Keratinocyte (primary cell): Measurements from ENCODE around the gene NUP98. TPM values are rescaled to one million over a fixed set of nuclear protein-coding genes. Genes with fewer than 3 reads are reported as not detected.

Experiments
- DNase-seq: peaks from one replicate; pipeline ENCODE4 v3.0.0-alpha.2; 2011; ENCODE audit warnings: low read depth, missing footprints, low spot score
- FAIRE-seq: peaks from 2 replicates; lab custom pipeline; 2011; peaks lifted over from hg19 to GRCh38; lab: Jason Lieb, UNC
- H2AFZ ChIP-seq: 2 replicates; pipeline ENCODE4 v1.6.0; 2012; ENCODE audit warnings: low read length, control low read depth, inconsistent platforms; ENCODE audit not compliant: control insufficient read depth
- H3K27ac ChIP-seq: 2 replicates; pipeline ENCODE4 v1.5.1; 2011; ENCODE audit warnings: low read length; ENCODE audit not compliant: control insufficient read depth, insufficient read depth
- H3K27me3 ChIP-seq: 3 replicates; pipeline ENCODE4 v1.6.0; 2011; ENCODE audit warnings: low read length; ENCODE audit not compliant: control insufficient read depth, insufficient read depth; ENCODE audit errors: extremely low read depth
- H3K36me3 ChIP-seq, 2 experiments: 2 replicates in 1 of 2; 3 replicates in 1 of 2; pipeline ENCODE4 v1.5.1; 2011; ENCODE audit warnings: low read length in 2 of 2, mild to moderate bottlenecking in 1 of 2; ENCODE audit not compliant: control insufficient read depth in 2 of 2, insufficient read depth in 2 of 2; ENCODE audit errors: extremely low read depth in 1 of 2
- H3K4me1 ChIP-seq: 3 replicates; pipeline ENCODE4 v1.5.1; 2011; ENCODE audit warnings: low read length; ENCODE audit not compliant: control insufficient read depth, insufficient read depth; ENCODE audit errors: extremely low read depth
- H3K4me2 ChIP-seq: 3 replicates; pipeline ENCODE4 v1.6.0; 2011; ENCODE audit warnings: low read depth, low read length; ENCODE audit not compliant: control insufficient read depth, insufficient read depth; ENCODE audit errors: extremely low read depth
- H3K4me3 ChIP-seq, 3 experiments: fragments of 200-600 bp in 1 of 3; sonication (generic) in 1 of 3; 2 replicates in 2 of 3; 3 replicates in 1 of 3; pipeline ENCODE4 v1.5.1; 2011 to 2016; ENCODE audit warnings: low read length in 3 of 3, mild to moderate bottlenecking in 3 of 3, control low read depth in 2 of 3, inconsistent platforms in 1 of 3, low read depth in 1 of 3, mixed read lengths in 1 of 3, mixed run types in 1 of 3, moderate library complexity in 1 of 3; ENCODE audit not compliant: control insufficient read depth in 2 of 3, insufficient read depth in 2 of 3; ENCODE audit errors: extremely low read depth in 1 of 3
- H3K79me2 ChIP-seq: 2 replicates; pipeline ENCODE4 v1.6.0; 2012; ENCODE audit warnings: low read length; ENCODE audit not compliant: control insufficient read depth, insufficient read depth
- H3K9ac ChIP-seq: 3 replicates; pipeline ENCODE4 v1.6.0; 2011; ENCODE audit warnings: low read length; ENCODE audit not compliant: control insufficient read depth, insufficient read depth; ENCODE audit errors: extremely low read depth
- H3K9me1 ChIP-seq: 3 replicates; pipeline ENCODE4 v1.6.0; 2011; ENCODE audit warnings: low read length; ENCODE audit not compliant: control insufficient read depth, insufficient read depth; ENCODE audit errors: extremely low read depth
- H3K9me3 ChIP-seq: 2 replicates; pipeline ENCODE4 v1.5.1; 2012; ENCODE audit warnings: low read depth, low read length; ENCODE audit not compliant: control insufficient read depth
- H4K20me1 ChIP-seq: 3 replicates; pipeline ENCODE4 v1.6.0; 2011; ENCODE audit warnings: low read length; ENCODE audit not compliant: control insufficient read depth, insufficient read depth; ENCODE audit errors: extremely low read depth
- EZH2 ChIP-seq: IDR thresholded peaks from one replicate; pipeline ENCODE4 v1.6.1; 2012; ENCODE audit warnings: inconsistent platforms, mild to moderate bottlenecking, low read length, moderate library complexity
- dilution Hi-C: fragments of 300-500 bp; cut with MboI; formaldehyde crosslinking; loops from one replicate; pipeline ENCODE4 v1.7.0; 2020; ENCODE audit warnings: low sequenced_read_pairs; ENCODE audit not compliant: extremely low pct_ligation_motif_present
- polyA plus RNA-seq, 5 experiments: library from polyadenylated mRNA; depleted of rRNA in 3 of 5; stranded (reverse) in 3 of 5; stranded (forward) in 1 of 5; unstranded in 1 of 5; fragments of >200 nt; gene quantifications; 1 replicate in 1 of 5; 2 replicates in 3 of 5; 3 replicates in 1 of 5; pipeline versions ENCODE4 v1.2.1 to v1.2.3, GENCODE V29; 2011 to 2012; ENCODE audit warnings: missing spikeins in 2 of 5, low read depth in 1 of 5, low replicate concordance in 1 of 5
- TF ChIP-seq, protein P1 (sequence below), 3 experiments: IDR thresholded peaks in 1 of 3; conservative IDR thresholded peaks in 1 of 3; optimal IDR thresholded peaks in 1 of 3; 2 replicates in 2 of 3; 3 replicates in 1 of 3; pipeline versions ENCODE3 to v1.5.1; 2011; ENCODE audit warnings: low read length in 3 of 3, mild to moderate bottlenecking in 3 of 3, moderate library complexity in 2 of 3, control low read depth in 1 of 3, inconsistent platforms in 1 of 3; ENCODE audit not compliant: insufficient read depth in 2 of 3; ENCODE audit errors: extremely low read depth in 1 of 3

The NUP98 gene
- polyA plus RNA-seq, 1 donor (not counting 4 experiments of a cell fraction or from before 2014, with no cell fraction given), result 66.9 TPM

DNA sequence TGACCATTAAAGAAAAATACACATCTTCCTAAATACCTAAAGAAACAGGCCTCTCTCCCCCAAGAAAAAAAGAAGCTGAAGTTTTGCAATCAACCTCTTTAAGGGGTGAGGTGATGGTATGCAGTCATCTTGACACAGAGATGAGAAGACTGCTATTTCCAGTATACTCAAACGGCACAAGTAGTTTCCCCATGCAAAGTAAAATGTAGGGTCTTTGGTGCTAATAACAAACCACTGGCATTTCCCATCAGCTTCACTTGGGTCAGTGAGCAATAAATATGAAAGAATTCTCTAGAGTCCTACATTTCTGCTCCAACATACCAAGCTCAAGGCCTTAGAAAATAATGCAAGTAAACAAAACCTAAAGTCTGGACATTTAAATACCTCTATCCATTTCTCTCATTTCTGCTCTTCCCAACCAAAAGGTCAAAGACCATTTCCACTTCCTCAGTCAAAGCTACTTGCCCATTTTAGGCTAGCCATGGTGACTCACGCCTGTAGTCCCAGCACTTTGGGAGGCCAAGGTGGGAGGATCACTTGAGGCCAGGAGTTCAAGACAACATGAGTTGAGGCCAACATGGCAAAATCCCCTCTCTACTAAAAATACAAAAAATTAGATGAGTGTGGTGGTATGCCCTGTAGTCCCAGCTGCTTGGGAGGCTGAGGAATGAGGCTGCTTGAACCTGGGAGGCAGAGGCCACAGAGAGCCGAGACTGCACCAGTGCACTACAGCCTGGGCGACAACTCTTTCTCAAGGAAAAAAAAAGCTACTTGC, 86.7 kb downstream of the NUP98 start:
- no peak for FAIRE-seq
- dilution Hi-C loops, result no loop called here

DNA sequence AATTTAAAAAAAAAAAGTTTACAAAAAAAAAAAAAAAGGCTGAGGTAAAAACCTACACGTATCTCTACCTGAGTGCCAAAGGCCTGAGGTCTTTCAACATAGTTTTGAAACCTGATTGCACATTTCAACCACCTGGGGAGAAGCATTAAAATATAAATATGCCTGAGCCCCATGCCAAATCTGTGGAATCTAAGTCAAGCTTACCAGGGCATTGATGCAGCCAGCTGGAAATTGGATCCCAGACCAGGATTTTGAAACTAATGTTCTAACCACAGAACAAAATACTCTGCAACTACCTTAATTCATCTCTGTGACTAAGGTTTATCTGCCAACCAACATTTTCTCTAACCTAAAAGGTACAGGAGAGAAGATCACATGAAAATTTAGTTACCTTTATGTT, 87.4 kb downstream of the NUP98 start:
- dilution Hi-C loops, result no loop called here
- no peaks in the 10 kb centered on the region for H3K27me3 ChIP-seq
- no peak overlapping the region for H3K27ac ChIP-seq
- H4K20me1 ChIP-seq, result no peaks in the 10 kb centered on the region
- H3K9me1 ChIP-seq, result no peaks in the 10 kb centered on the region
- no peaks in the 10 kb centered on the region for H3K79me2 ChIP-seq
- H3K9ac ChIP-seq, result no peak overlapping the region
- no peak overlapping the region for H3K4me2 ChIP-seq
- H3K4me3 ChIP-seq, result no peak overlapping the region
- peaks cover 14 to 32% of the 10 kb centered on the region in 2 experiments for H3K36me3 ChIP-seq
- H2AFZ ChIP-seq, result no peak overlapping the region
- no peaks in the 10 kb centered on the region for H3K9me3 ChIP-seq
- no peak for FAIRE-seq
- no peaks in the 10 kb centered on the region for H3K4me1 ChIP-seq
- no peak for DNase-seq
- TF ChIP-seq, protein P1, sequence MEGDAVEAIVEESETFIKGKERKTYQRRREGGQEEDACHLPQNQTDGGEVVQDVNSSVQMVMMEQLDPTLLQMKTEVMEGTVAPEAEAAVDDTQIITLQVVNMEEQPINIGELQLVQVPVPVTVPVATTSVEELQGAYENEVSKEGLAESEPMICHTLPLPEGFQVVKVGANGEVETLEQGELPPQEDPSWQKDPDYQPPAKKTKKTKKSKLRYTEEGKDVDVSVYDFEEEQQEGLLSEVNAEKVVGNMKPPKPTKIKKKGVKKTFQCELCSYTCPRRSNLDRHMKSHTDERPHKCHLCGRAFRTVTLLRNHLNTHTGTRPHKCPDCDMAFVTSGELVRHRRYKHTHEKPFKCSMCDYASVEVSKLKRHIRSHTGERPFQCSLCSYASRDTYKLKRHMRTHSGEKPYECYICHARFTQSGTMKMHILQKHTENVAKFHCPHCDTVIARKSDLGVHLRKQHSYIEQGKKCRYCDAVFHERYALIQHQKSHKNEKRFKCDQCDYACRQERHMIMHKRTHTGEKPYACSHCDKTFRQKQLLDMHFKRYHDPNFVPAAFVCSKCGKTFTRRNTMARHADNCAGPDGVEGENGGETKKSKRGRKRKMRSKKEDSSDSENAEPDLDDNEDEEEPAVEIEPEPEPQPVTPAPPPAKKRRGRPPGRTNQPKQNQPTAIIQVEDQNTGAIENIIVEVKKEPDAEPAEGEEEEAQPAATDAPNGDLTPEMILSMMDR (optimal IDR thresholded peaks at IDR 0.05 in 1 of 3, IDR thresholded peaks at IDR 0.05 in 1 of 3, conservative IDR thresholded peaks at IDR 0.05 in 1 of 3; ENCODE audit: extremely low read depth in 1 of 3, insufficient read depth in 2 of 3, low read length in 3 of 3), result no peak
- no peak for TF ChIP-seq EZH2

More for the DNA sequence above, 86.7 kb downstream of the NUP98 start:
- H3K79me2 ChIP-seq, result no peaks in the 10 kb centered on the region
- no peaks in the 10 kb centered on the region for H4K20me1 ChIP-seq
- H3K4me2 ChIP-seq, result no peak overlapping the region
- no peaks in the 10 kb centered on the region for H3K9me1 ChIP-seq
- no peak overlapping the region for H3K9ac ChIP-seq
- no peaks in the 10 kb centered on the region for H3K4me1 ChIP-seq
- no peaks in the 10 kb centered on the region for H3K9me3 ChIP-seq
- no peaks in the 10 kb centered on the region for H3K27me3 ChIP-seq
- H3K36me3 ChIP-seq, result peaks cover 12 to 34% of the 10 kb centered on the region in 2 experiments
- no peak for DNase-seq
- H3K27ac ChIP-seq, result no peak overlapping the region
- no peak overlapping the region for H2AFZ ChIP-seq
- TF ChIP-seq, protein P1 (optimal IDR thresholded peaks at IDR 0.05 in 1 of 3, IDR thresholded peaks at IDR 0.05 in 1 of 3, conservative IDR thresholded peaks at IDR 0.05 in 1 of 3; ENCODE audit: extremely low read depth in 1 of 3, insufficient read depth in 2 of 3, low read length in 3 of 3), result no peak
- TF ChIP-seq EZH2, result no peak
- no peak overlapping the region for H3K4me3 ChIP-seq
